GM12875 (cell line): Measurements from ENCODE around the gene PRODH2.

ENCODE experiments used
- H3K4me3 ChIP-seq: one replicate; pipeline ENCODE4 v1.5.1; 2011; ENCODE audit warnings: low read depth, low read length, control low read depth
- TF ChIP-seq, protein P1 (sequence below): IDR thresholded peaks from 2 replicates; pipeline ENCODE4 v1.5.1; 2011; ENCODE audit warnings: low read depth, mild to moderate bottlenecking, control low read depth, inconsistent platforms, low read length, moderate library complexity, borderline replicate concordance; ENCODE audit not compliant: insufficient read depth

PRODH2 gene

DNA sequence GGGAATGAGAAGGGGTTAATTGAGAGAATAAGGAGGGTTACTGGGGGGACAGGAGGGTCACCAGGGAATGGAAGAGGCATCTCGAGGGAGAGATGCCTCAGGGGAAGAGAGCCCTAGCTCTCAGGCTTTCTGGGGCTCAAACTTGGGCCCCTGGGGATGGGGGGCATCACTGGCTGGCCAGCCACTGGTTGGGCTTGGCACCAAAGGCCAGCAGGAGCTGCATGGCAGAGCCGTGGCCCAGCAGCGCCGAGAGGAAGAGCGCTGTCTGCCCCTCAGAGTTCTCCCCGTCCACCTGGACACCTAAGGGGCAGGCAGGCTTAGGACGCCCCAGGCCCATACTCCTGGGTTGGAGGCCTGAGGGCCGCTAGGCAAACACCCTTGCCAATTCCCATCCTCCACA is 19.8 kb downstream of the PRODH2 start:
- TF ChIP-seq, protein P1, sequence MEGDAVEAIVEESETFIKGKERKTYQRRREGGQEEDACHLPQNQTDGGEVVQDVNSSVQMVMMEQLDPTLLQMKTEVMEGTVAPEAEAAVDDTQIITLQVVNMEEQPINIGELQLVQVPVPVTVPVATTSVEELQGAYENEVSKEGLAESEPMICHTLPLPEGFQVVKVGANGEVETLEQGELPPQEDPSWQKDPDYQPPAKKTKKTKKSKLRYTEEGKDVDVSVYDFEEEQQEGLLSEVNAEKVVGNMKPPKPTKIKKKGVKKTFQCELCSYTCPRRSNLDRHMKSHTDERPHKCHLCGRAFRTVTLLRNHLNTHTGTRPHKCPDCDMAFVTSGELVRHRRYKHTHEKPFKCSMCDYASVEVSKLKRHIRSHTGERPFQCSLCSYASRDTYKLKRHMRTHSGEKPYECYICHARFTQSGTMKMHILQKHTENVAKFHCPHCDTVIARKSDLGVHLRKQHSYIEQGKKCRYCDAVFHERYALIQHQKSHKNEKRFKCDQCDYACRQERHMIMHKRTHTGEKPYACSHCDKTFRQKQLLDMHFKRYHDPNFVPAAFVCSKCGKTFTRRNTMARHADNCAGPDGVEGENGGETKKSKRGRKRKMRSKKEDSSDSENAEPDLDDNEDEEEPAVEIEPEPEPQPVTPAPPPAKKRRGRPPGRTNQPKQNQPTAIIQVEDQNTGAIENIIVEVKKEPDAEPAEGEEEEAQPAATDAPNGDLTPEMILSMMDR, result no peak

DNA sequence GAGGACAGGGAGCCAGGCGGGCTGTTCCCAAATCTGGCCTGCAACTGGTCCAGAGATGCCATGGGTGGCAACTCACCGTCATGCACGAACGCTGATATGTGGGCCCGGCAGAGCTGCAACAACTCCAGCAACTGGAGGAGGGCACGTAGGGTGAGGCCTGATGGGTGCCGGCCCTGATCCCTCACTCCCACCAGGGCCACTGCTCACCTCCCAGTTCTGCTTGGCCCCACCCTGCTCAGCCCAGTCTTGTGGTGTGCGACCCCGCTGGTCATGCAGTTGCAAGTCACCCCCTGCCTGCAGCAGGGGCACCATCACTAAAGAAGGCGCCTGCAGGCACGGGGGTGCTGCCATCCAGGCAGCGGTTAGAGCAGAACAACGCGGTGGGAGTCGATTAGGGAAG is 20.3 kb downstream of the PRODH2 start:
- TF ChIP-seq, protein P1, result no peak
- no peak overlapping the region for H3K4me3 ChIP-seq

More for the DNA sequence above, 19.8 kb downstream of the PRODH2 start:
- no peak overlapping the region for H3K4me3 ChIP-seq

DNA sequence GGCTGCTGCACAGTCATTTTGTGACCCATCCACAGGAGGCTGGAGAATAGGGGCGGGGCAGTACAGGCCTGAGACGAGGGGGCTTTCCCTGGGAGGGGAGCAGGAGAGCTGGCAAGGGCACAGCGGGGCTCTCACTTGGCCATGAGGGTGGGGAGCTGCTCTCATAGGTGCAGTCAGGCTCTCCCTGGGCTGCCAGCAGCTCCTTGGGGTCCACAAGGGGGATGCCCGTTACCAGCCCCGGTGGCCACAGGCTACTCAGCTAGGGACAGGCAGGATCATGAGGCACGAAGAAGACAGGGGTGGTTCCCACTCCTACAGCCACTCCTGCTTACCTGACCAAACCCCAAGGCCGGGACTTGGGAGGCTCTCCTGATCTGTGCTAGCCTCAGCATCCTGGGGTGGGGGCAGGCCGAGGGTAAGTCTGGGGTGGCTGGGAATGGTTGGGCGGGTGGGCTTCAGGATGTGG is 20.8 kb downstream of the PRODH2 start:
- TF ChIP-seq, protein P1, result no peak
- no peak overlapping the region for H3K4me3 ChIP-seq

DNA sequence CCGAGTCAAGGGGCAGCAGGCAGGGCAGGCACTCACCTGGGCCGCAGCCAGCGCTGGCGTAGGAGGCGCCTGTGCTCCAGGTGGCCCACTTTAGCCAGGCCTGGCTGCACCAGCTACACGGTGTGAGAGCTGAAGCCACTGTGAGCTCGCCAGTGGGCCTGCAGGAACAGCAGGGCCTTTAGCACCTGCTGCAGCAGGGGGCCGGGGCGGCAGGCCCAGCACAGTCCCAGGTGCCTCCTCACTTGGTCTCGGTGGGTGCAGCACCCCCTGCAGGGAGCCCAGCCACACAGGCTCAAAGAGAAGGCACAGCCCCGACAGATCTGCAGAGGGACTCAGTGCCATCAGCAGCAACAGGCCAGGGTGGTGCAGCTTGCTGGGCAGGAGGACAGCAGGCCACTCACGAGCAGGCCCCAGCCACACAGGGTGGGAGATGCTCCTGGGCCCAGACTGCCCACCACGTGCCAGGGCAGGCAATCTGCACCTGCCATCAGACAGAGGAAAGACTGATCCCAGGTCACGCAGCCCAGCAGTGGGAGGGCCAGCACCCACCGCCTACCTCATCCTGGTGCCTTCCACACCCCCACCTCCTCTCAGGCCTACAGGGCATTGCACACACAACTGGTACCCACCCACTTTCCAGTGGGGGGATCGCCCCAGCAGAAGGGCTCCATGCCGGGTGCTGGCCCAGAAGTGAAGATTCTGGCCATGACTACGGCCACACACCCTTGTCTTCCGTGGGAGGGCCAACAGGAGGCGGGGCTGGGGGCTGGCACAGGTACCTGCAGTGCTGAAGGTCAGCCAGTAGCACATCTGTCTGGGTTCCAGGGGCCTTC is 21.4 kb downstream of the PRODH2 start:
- H3K4me3 ChIP-seq, result no peak overlapping the region
- TF ChIP-seq, protein P1, result peak; percentile 35; the same call in 1 of the 2 replicates

DNA sequence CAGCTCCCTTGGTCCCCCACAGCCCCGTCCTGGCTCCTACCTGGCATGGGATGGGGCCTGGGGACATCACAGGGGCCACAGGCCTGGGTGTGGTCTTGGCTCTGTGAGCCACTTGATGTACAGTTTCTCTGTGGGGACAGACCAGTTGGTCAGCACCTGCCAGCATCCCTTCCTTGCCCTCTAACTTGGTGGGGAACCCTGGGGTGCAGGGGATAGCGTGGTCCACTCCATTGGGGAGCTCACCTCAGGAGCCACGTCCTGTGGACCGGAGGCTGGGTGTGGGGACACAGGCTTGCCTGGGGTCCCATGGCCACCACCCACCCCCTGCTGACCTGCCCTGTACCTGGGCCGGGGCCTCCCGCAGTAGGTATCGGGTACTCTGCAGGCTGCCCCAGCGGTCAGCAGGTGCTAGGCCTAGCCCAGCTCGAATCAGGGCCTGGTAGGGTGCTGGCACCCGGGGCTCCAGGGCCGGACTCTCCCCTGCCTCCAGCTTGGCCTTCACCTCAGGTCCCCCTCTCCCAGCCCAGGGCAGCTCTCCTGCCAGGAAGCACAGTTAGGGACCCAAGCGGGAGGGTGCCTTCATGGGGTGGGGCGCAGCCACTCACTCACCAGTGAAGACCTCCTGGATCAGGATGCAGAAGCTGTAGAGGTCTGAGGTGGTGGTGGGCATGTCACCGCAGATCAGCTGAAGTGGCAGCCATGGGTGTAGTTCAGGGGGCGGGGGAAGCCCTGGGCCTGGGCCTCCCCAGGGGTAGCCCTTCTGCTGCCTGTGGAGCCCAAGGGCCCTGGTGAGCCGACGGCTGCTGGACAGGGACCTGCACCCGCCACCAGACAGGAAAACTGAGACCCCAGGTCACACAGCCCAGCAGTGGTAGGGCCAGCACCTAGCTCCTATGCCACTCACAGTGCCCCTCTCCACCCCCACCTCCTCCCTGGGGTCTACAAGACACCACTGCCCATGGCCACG is 22.4 kb downstream of the PRODH2 start:
- TF ChIP-seq, protein P1, result no peak
- no peak overlapping the region for H3K4me3 ChIP-seq

DNA sequence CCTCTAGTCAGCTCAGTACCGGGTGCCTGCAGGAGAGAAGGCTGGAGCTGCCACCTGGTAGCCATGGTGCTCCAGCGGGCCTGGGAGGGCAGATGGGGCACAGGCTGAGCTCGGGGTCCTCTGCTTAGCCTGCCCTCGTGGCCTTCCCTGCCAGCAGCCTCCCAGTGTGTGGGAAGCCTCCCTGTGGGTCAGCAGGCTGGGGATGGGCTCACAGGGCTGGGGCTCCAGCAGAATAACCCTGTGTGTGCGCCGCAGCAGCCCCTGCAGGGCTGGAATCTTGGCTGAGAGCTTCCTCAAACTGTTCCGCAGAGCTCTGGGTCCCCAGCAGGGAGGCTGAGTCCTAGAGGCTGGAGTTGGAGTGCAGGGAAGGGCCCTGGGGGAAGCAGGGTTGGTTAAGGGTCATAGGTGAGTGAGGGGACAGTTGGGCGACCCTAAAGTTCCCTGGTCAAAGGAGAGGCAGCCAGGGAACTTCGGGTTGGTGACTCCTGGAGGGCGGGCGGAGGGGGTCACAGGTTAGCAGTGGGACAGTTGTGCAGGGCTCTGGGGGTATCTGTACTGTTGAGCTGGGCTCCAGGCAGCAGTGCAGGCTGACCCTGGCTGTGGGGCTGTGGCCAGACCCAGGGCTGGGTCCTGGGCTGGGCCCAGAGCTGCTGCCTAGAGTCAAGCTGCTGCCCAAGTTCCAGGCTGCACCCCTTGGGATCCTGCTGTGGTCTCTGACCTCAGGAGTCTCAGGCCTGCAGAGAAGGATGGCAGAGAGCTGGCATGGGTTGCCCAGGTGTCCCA is 23.3 kb downstream of the PRODH2 start:
- no peak overlapping the region for H3K4me3 ChIP-seq
- TF ChIP-seq, protein P1, result no peak
